Measurements from ENCODE around the gene SDHD. TPM values are rescaled to one million over a fixed set of nuclear protein-coding genes. Genes with fewer than 3 reads are reported as not detected.

Gene SDHD
- total and polyA plus RNA-seq, 9 of the 15 experiments (the other 6 are each of a cell fraction or from before 2014, with no cell fraction given) = 150 to 1,225 (median 215) TPM

- TF ChIP-seq CHD1 (IDR thresholded peaks at IDR 0.05; ENCODE audit: low read length) = no peak
- TF ChIP-seq, protein P1, sequence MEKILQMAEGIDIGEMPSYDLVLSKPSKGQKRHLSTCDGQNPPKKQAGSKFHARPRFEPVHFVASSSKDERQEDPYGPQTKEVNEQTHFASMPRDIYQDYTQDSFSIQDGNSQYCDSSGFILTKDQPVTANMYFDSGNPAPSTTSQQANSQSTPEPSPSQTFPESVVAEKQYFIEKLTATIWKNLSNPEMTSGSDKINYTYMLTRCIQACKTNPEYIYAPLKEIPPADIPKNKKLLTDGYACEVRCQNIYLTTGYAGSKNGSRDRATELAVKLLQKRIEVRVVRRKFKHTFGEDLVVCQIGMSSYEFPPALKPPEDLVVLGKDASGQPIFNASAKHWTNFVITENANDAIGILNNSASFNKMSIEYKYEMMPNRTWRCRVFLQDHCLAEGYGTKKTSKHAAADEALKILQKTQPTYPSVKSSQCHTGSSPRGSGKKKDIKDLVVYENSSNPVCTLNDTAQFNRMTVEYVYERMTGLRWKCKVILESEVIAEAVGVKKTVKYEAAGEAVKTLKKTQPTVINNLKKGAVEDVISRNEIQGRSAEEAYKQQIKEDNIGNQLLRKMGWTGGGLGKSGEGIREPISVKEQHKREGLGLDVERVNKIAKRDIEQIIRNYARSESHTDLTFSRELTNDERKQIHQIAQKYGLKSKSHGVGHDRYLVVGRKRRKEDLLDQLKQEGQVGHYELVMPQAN (IDR thresholded peaks at IDR 0.05; ENCODE audit: borderline replicate concordance) = no peak
- no peak for TF ChIP-seq DACH1 (IDR thresholded peaks at IDR 0.05; ENCODE audit: partially characterized antibody)
- no peak for TF ChIP-seq ZNF668 (CRISPR knock-in tag; IDR thresholded peaks at IDR 0.05)
- no peak for TF ChIP-seq KDM5B (IDR thresholded peaks at IDR 0.05; ENCODE audit: insufficient replicate concordance, low read depth, low read length)
- TF ChIP-seq SRSF9 (IDR thresholded peaks at IDR 0.05; ENCODE audit: borderline replicate concordance, low read depth, low read length) = no peak
- no peak for TF ChIP-seq FIP1L1 (IDR thresholded peaks at IDR 0.05; ENCODE audit: low read depth, low read length, poor library complexity, severe bottlenecking)
- TF ChIP-seq HDGF (IDR thresholded peaks at IDR 0.05) = no peak
- TF ChIP-seq ZNF146 (CRISPR knock-in tag; IDR thresholded peaks at IDR 0.05; ENCODE audit: unreplicated experiment) = no peak
- no peak for TF ChIP-seq ZNF77 (CRISPR knock-in tag; IDR thresholded peaks at IDR 0.05)
- TF ChIP-seq NCOA4 (IDR thresholded peaks at IDR 0.05; ENCODE audit: partially characterized antibody) = no peak
- no peak for TF ChIP-seq HDAC6 (IDR thresholded peaks at IDR 0.05; ENCODE audit: low read depth, low read length)
- no peak for TF ChIP-seq U2AF2 (optimal IDR thresholded peaks at IDR 0.05; ENCODE audit: low read depth, low read length)
- no peak for TF ChIP-seq NELFE (IDR thresholded peaks at IDR 0.05; ENCODE audit: insufficient read depth, insufficient read length)
- no peak for TF ChIP-seq RAD51 (IDR thresholded peaks at IDR 0.05; ENCODE audit: borderline replicate concordance, low read depth)
- TF ChIP-seq, protein P2, sequence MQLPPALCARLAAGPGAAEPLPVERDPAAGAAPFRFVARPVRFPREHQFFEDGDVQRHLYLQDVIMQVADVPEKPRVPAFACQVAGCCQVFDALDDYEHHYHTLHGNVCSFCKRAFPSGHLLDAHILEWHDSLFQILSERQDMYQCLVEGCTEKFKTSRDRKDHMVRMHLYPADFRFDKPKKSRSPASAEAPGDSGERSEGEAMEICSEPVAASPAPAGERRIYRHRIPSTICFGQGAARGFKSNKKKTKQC (CRISPR knock-in tag; IDR thresholded peaks at IDR 0.05) = no peak
- TF ChIP-seq MED1 (CRISPR knock-in tag; IDR thresholded peaks at IDR 0.05; ENCODE audit: borderline replicate concordance) = no peak
- no peak for TF ChIP-seq HLTF (IDR thresholded peaks at IDR 0.05)
- no peak for TF ChIP-seq FOXJ3 (CRISPR knock-in tag; IDR thresholded peaks at IDR 0.05)
- no peak for TF ChIP-seq LARP7 (IDR thresholded peaks at IDR 0.05)
- no peak for TF ChIP-seq CBFB (CRISPR knock-in tag; IDR thresholded peaks at IDR 0.05)
- TF ChIP-seq KLF13 (tag; IDR thresholded peaks at IDR 0.05; ENCODE audit: borderline replicate concordance, low read depth) = no peak
- no peak for TF ChIP-seq NONO (IDR thresholded peaks at IDR 0.05; ENCODE audit: low read depth in 2 of 2, low read length in 1 of 2)
- TF ChIP-seq POLR3A (IDR thresholded peaks at IDR 0.05; ENCODE audit: borderline replicate concordance, extremely low read depth, insufficient read depth, insufficient read length) = no peak
- TF ChIP-seq HDAC8 (tag; IDR thresholded peaks at IDR 0.05) = no peak
- TF ChIP-seq MYBL2 (IDR thresholded peaks at IDR 0.05; ENCODE audit: low read depth) = no peak
- TF ChIP-seq MYBL2 (CRISPR knock-in tag; IDR thresholded peaks at IDR 0.05; ENCODE audit: borderline replicate concordance) = no peak
- no peak for TF ChIP-seq SNAPC5 (CRISPR knock-in tag; IDR thresholded peaks at IDR 0.05)
Measured at GRCh38 chr11:112097734-112098528, 11.3 kb downstream of the SDHD start (continued).

All from K562 (cell line).